Retinal pigment epithelial cell (primary cell): ENCODE measurements around the gene SAMSN1.

ENCODE experiments used
- DNase-seq: peaks from one replicate; pipeline ENCODE4 v3.0.0-alpha.2; 2010; ENCODE audit warnings: low read depth
- H3K4me3 ChIP-seq: 2 replicates; pipeline ENCODE4 v1.5.1; 2011; ENCODE audit warnings: mild to moderate bottlenecking, low read length, control low read depth, moderate library complexity
- CTCF ChIP-seq: conservative IDR thresholded peaks from 2 replicates; pipeline ENCODE4 v1.5.1; 2011; ENCODE audit warnings: low read depth, low read length, control low read depth, inconsistent platforms

Gene SAMSN1

DNA sequence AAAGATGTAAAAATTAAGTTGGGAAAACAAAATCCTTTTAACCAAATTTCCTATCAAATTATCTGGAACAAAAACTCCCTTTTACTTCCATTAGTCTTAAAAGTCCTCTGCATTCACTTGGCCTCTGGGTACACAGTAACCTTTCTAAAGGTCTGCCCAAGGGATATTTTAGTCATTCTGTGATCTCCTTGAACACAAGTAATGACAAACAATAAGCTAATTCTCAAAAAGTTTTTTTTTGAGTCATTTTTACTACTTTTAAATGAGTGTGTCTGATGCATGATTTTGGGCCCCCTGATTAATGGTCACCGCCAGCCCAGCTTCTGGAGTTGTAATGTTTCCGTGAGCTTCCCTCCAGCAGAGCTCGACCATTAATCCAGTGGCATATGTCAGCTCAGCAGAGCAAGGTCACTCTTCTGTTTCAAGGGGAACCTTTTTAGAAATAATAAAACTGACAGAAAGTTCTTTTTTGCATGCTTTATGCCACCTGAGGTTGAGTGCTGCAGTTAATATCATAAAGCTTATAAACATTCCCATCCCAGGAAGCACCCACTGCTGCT is 14.3 kb downstream of the SAMSN1 start:
- DNase-seq = no peak
- no peak for TF ChIP-seq CTCF
- no peak overlapping the region for H3K4me3 ChIP-seq

- H3K4me3 ChIP-seq = no peak overlapping the region
- TF ChIP-seq CTCF = no peak
- DNase-seq = no peak
Observed at GRCh38 chr21:14530592-14530991, 15.5 kb downstream of the SAMSN1 start.

DNA sequence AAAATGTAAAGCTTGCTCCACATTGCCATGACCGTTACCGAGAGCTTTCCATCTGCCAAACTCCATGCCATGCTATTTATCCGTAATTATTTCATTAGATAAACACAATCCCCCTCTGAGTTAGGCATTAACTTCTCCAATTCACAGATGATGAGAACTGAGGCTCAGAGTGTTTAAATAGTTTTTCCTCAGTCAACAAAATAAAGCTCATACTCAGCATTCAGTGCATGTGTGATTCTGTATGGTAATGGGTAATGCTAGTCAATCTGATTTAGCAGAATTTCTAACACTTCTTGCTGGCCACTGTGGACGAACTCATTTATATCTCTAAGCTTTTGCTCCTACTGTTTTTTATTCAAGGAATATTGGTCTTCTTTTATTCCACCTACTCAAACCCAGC is 17.3 kb downstream of the SAMSN1 start:
- TF ChIP-seq CTCF = no peak
- no peak for DNase-seq
- H3K4me3 ChIP-seq = no peak overlapping the region

- H3K4me3 ChIP-seq = no peak overlapping the region
- TF ChIP-seq CTCF = no peak
- DNase-seq = no peak
Observed at GRCh38 chr21:14527696-14528652, 18.1 kb downstream of the SAMSN1 start.

DNA sequence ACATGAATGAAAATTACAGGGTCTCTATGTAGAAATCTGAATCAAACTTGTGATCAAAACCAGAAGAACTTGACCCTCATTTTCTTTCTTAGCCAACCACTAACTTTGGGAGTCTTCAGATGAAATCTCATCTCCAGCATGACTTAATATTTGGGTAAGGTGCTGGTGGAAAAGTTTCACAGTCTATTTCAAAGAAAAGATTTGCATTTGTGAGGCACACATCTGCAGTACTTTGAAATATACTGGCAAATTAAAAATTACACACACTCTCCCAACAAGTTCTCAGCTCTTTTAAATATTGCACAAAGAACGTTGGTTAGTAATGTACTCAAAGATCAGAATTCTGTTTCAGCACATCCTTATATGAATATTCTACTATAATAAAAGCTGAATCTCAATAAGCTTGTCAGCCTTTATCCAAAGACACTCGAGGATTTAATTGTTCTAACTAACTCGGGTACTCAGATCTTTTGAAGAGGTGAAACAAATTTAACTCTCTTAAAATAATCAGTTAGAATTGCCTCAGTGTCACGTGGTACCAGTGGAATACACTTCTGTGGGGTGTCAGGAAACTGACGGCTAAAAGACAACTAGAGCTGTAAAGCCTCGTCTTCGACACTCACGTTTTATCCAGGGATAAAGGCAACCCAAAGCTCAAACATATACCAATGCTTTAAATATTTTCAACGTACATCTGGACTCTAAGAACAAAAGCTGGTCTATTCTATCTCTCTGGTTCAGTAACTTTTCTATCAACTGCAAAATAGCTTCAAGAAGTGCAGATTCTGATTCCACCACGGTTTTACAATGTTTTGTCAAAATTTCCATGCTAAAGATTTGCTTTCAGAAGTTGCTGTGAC is 19.0 kb downstream of the SAMSN1 start:
- H3K4me3 ChIP-seq = no peak overlapping the region
- no peak for DNase-seq

GRCh38 chr21:14526199-14526598 is 19.9 kb downstream of the SAMSN1 start:
- no peak for DNase-seq
- no peak for TF ChIP-seq CTCF
- no peak overlapping the region for H3K4me3 ChIP-seq

More for the DNA sequence above, 19.0 kb downstream of the SAMSN1 start:
- no peak for TF ChIP-seq CTCF
